Gastroesophageal sphincter (tissue), 3 donors: Measurements from ENCODE around the gene ARHGAP29.

ENCODE experiments used
- EP300 ChIP-seq: sonication (generic); formaldehyde crosslinking; IDR thresholded peaks from one replicate; pipeline ENCODE4 v1.6.1; 2017; ENCODE audit warnings: antibody characterized with exemption, mild to moderate bottlenecking
- POLR2A ChIP-seq, 2 donors: fragments of 450-650 bp; IDR thresholded peaks; one replicate each; pipeline ENCODE4 v1.6.1; 2017; ENCODE audit warnings: antibody characterized with exemption in 2 of 2, mild to moderate bottlenecking in 2 of 2, moderate library complexity in 1 of 2
- TF ChIP-seq, protein P1 (sequence below), 4 experiments: fragments of 200-600 bp in 2 of 4; fragments of 450-650 bp in 2 of 4; sonication (generic) in 1 of 4; IDR thresholded peaks; one replicate each; pipeline ENCODE4 v1.5.1; 2017 to 2019; ENCODE audit warnings: antibody characterized with exemption in 4 of 4, mild to moderate bottlenecking in 2 of 4, moderate library complexity in 2 of 4

DNA sequence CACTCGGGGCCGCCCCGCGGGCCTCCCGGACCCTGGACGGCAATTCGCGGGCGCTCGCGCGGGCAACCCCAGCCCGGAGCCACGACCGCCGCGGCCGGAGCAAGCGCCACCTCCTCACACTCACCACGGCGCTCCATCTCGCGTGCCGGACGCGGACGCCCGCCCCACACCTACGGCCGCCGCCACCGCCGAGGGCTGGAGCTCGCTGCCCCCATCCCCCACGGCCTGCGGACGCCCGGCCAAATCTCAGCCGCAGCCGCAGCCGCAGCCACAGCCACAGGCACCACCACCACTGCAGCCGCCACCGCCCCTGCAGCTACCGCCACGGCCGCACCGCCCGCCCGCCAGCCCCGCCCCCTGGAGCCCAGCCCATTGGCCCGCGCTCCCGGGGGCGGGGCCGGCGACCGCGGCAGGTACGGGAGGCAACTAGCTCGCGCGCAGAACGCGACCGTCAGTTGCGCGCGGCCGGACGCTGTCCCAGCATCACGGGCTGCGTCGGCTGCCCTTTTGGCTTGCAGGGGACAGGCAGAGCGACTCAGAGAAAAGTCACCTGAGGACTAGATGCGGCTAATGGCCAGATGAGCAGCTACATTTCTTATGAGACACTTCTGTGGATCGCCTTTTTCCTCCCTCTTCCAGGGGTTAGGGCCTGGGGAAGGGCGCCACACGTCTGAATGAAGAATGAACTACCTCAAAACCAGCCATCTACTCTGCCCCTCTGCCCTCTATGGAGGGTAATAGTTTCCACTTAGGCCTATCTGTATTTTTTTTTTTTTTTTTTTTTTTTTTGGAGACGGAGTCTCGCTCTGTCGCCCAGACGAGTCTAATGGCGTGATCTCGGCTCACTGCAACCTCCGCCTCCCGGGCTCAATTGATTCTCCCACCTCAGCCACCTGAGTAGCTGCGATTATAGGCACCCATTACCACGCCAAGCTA is at the start of gene ARHGAP29:
- TF ChIP-seq, protein P1, sequence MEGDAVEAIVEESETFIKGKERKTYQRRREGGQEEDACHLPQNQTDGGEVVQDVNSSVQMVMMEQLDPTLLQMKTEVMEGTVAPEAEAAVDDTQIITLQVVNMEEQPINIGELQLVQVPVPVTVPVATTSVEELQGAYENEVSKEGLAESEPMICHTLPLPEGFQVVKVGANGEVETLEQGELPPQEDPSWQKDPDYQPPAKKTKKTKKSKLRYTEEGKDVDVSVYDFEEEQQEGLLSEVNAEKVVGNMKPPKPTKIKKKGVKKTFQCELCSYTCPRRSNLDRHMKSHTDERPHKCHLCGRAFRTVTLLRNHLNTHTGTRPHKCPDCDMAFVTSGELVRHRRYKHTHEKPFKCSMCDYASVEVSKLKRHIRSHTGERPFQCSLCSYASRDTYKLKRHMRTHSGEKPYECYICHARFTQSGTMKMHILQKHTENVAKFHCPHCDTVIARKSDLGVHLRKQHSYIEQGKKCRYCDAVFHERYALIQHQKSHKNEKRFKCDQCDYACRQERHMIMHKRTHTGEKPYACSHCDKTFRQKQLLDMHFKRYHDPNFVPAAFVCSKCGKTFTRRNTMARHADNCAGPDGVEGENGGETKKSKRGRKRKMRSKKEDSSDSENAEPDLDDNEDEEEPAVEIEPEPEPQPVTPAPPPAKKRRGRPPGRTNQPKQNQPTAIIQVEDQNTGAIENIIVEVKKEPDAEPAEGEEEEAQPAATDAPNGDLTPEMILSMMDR (IDR thresholded peaks at IDR 0.05): peak in 2 of 4 experiments; percentile 2 to 5
- TF ChIP-seq POLR2A (IDR thresholded peaks at IDR 0.05) (peak; percentile 71 to 72), EP300 (no peak)
